Lower leg skin (tissue), 4 donors: Measurements from ENCODE around the gene HSPA1A. TPM values are rescaled to one million over a fixed set of nuclear protein-coding genes. Genes with fewer than 3 reads are reported as not detected.

ENCODE experiments used
- DNase-seq, 2 donors: peaks; one replicate each; pipeline ENCODE4 v3.0.0-alpha.2; 2019; ENCODE audit warnings: low spot score in 2 of 2
- H3K4me3 ChIP-seq: fragments of 200-600 bp; sonication (generic); 2 replicates; pipeline ENCODE4 v1.5.1; 2017; ENCODE audit warnings: mild to moderate bottlenecking, low read depth; ENCODE audit not compliant: poor library complexity, severe bottlenecking
- POLR2A ChIP-seq, 2 donors: fragments of 450-650 bp; IDR thresholded peaks; one replicate each; pipeline ENCODE4 v1.6.1; 2016 to 2017; ENCODE audit warnings: antibody characterized with exemption in 2 of 2, mild to moderate bottlenecking in 1 of 2, moderate library complexity in 1 of 2
- WGBS, 2 donors: methylation state at CpG; one replicate each; pipeline ENCODE4 v1.1.5; 2018; 5-methylcytosine and 5-hydroxymethylcytosine counted together
- intact Hi-C: fragments of 100-400 bp; cut with DNase I; formaldehyde crosslinking; loops from one replicate; pipeline ENCODE4 v1.15.0; 2023; ENCODE audit warnings: low total_unique reads
- total RNA-seq, 4 donors: library from RNA; depleted of rRNA; stranded (reverse); fragments of >200 nt; gene quantifications; one replicate each; pipeline ENCODE4 v1.1.0, GENCODE V29; 2016
- TF ChIP-seq, protein P1 (sequence below), 3 donors: fragments of 450-650 bp; IDR thresholded peaks; one replicate each; pipeline ENCODE4 v1.5.1; 2016; ENCODE audit warnings: antibody characterized with exemption in 3 of 3, mild to moderate bottlenecking in 3 of 3, moderate library complexity in 2 of 3

HSPA1A gene
- total RNA-seq, 4 donors from 2014 or later: 237 to 342 (median 321) TPM

DNA sequence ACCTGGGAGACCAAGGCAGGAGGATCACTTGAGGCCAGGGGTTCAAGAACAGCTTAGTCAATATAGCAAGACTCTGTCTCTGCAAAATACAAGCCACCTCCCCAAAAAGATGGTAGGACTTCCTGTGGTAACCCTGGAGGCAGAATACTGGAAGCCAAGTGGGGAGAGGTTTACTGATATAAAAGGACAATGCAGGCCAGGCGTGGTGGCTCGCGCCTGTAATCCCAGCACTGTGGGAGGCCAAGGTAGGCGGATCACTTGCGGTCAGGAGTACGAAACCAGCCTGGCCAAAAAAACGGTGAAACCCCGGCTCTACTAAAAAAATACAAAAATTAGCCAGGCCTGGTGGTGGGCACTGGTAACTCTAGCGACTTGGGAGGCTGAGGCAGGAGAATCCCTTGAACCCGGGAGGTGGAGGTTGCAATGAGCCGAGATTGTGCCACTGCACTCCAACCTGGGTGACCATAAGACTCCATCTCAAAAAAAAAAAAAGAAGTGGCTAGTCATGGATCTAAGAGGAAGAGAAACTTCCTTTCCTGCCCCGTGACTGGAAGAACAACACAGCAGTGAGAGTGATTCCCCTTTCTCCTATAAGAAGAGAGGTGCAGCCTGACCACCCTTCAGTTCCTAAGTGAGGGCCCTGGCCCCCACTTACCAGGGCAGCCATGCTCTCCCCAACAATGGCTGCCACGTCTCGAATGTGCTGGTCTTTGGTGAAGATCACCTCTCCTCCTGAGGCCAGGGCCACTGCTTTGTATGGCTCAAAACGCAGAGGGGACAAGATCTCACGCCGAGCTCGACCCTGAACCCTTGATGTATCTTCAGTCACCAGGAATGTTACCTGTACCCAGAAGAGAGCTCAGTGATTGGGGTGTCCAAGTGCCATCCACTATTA lies 46.7 kb upstream of the HSPA1A start:
- intact Hi-C loops: loop anchor here (5.0 kb wide), 2 partner anchors 81 to 1454 kb away; no protein-coding TSS in a partner anchor
- DNase-seq: no peak

DNA sequence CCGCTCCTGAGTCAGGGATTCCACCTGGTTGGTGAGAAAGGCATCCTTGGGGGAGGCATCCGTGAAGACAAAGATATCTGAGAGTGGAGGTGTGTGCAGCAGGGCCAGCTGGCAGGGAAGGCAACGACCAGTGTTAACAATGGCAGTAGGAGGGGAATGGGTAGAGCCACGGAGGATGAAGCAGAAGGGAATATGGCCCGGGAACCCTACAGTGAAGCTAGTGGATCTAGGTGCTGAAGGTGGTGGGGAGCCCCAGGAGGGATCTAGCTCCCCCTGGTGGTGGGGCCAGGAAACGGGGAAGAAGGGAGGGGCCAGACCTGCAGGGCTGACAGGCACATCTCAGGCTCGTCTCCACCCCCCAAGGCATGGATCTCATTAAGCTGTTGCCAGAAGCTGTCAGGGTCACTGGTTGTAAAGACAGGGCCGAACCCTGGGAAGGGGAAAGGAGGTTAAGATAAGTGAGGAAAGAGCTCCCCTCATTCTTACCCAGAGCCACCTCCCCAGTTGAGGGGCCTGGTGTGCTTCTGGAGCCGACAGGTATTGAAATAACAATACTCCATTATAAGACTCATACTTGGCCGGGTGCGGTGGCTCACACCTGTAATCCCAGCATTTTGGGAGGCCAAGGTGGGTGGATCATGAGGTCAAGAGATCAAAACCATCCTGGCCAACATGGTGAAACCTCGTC lies 45.5 kb upstream of the HSPA1A start:
- WGBS, 2 donors: 56 to 57% methylated on average over 12 of the region's 12 CpGs
- intact Hi-C loops: loop anchor here (5.0 kb wide), 2 partner anchors 83 to 1452 kb away; no protein-coding TSS in a partner anchor
- H3K4me3 ChIP-seq: no peak overlapping the region
- TF ChIP-seq POLR2A (IDR thresholded peaks at IDR 0.05): no peak
- TF ChIP-seq, protein P1, sequence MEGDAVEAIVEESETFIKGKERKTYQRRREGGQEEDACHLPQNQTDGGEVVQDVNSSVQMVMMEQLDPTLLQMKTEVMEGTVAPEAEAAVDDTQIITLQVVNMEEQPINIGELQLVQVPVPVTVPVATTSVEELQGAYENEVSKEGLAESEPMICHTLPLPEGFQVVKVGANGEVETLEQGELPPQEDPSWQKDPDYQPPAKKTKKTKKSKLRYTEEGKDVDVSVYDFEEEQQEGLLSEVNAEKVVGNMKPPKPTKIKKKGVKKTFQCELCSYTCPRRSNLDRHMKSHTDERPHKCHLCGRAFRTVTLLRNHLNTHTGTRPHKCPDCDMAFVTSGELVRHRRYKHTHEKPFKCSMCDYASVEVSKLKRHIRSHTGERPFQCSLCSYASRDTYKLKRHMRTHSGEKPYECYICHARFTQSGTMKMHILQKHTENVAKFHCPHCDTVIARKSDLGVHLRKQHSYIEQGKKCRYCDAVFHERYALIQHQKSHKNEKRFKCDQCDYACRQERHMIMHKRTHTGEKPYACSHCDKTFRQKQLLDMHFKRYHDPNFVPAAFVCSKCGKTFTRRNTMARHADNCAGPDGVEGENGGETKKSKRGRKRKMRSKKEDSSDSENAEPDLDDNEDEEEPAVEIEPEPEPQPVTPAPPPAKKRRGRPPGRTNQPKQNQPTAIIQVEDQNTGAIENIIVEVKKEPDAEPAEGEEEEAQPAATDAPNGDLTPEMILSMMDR (IDR thresholded peaks at IDR 0.05): peak in 1 of 3 donors; percentile 32
- peak; percentile 45 to 93 for DNase-seq

More for the DNA sequence above, 46.7 kb upstream of the HSPA1A start:
- no peak overlapping the region for H3K4me3 ChIP-seq
- TF ChIP-seq POLR2A (IDR thresholded peaks at IDR 0.05): no peak
- TF ChIP-seq, protein P1 (IDR thresholded peaks at IDR 0.05): no peak
- 89 to 91% methylated on average over 18 of the region's 18 CpGs for WGBS, 2 donors

DNA sequence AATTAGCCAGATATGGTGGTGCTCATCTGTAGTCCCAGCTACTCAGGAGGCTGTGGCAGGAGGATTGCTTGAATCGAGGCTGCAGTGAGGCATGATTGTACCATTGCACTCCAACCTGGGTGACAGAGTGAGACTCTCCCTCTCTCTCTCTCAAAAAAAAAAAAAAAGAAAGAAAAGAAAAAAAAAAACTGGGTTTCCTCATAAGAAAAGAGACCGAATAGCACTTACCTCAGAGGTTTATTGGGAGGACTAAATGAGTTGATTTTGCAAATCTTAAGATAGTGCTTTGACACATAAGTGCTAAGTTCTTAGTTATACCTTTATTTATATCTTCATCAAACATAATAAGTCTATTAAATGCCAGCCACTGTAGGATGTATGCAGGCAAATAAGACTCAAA lies 44.5 kb upstream of the HSPA1A start:
- DNase-seq: no peak
- H3K4me3 ChIP-seq: no peak overlapping the region
- TF ChIP-seq, protein P1 (IDR thresholded peaks at IDR 0.05): no peak
- TF ChIP-seq POLR2A (IDR thresholded peaks at IDR 0.05): no peak
- intact Hi-C loops: no loop called here
- WGBS, 2 donors: 89% methylated on average over 2 of the region's 2 CpGs

DNA sequence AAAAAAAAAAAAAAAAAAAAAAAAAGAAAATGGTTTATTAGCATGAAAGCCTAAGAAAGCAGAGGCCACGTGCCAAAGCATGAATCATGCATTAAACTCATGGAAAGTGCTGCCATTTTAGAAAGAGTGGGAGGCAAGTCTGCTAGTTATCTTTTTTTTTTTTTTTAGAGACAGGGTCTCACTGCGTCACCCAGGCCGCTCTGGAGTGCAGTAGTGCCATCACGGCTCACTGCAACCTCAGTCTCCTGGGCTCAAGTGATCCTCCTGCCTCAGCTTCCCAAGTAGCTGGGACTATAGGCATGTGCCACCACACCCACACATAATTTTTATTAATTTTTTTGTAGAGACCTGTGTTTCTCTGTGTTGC lies 43.4 kb upstream of the HSPA1A start:
- WGBS, 2 donors: 66 to 71% methylated on average over 4 of the region's 4 CpGs
- no peak overlapping the region for H3K4me3 ChIP-seq
- intact Hi-C loops: no loop called here

DNA sequence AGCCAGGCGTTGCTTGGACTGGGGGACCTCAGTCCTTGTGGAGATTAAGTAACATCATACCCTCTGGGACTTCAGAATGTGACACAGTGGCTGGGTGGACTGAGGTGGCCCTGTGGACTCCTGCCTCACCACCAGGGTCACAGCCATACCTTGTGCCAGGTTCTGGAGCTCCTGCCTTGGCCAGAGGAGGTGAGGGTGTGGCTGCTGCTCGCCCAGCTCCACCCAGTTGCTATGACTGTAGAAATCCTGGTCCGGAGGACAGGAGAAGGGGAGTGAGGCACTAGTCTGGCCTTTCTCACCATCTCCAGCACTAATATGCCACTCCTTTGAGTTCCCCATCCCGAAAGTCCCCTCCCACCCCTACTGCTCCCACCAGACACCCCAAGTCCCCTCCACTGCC lies 40.2 kb upstream of the HSPA1A start:
- no peak overlapping the region for H3K4me3 ChIP-seq
- DNase-seq: no peak
- 46 to 54% methylated on average over 4 of the region's 4 CpGs for WGBS, 2 donors
- intact Hi-C loops: no loop called here
- TF ChIP-seq, protein P1 (IDR thresholded peaks at IDR 0.05): no peak
- no peak for TF ChIP-seq POLR2A (IDR thresholded peaks at IDR 0.05)

More for the DNA sequence above, 43.4 kb upstream of the HSPA1A start:
- no peak for DNase-seq
- TF ChIP-seq POLR2A (IDR thresholded peaks at IDR 0.05): no peak
- TF ChIP-seq, protein P1 (IDR thresholded peaks at IDR 0.05): no peak
